Measurements from ENCODE around the gene BTK.
A peak's percentile ranks its signal among the peaks of the same experiment; 100 is the strongest.

The BTK gene

DNA sequence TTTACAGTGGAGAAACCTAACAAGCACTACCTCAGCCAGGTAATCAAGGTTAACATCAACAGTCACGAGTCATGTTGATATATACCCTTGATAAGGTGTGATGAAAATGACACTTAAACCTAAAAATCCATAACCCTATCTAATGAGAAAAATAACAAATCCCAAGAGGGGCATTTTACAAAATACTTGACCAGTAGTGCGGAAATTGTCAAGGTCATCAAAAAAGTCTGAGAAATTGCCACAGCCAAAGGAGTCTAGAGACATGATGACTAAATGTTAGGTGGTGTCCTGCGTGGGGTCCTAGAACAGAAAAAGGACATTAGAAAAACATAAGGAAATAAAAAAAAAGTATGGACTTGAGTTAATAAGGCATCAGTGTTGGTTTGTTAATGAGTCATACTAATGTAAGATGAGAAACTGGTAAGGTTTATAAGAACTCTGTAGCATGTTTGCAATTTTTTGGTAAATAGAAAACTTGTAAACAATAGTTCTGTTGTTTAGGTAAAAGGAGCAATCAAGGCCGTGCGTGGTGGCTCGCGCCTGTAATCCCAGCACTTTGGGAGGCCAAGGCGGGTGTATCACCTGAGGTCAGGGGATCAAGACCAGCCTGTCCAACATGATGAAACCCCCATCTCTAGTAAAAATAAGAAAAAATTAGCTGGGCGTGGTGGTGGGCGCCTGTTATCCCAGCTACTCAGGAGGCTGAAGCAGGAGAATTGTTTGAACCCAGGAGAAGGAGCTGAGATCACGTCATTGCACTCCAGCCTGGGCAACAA lies 7.7 kb upstream of the BTK start:
- DNase-seq (ENCODE audit: low read depth in 2 of 2), result no peak

DNA sequence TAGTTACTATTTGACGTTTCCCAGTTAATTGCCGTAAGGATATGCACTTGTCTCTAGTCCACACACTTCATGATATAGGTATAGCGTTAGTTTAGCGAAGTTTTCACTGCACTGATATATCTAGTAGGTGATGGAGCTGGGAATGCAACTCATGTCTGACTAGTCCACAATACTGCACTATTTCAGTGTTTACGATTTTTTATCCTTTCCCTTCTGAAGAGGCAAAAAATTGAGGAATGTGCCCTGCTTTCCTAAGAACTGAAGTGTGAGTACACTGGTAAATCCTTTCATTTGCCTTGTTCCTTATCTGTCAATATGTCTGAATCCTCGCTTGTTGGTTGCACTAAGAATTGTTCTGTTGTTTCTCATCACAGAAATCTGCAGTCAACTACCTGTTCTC lies 5.8 kb upstream of the BTK start:
- DNase-seq (ENCODE audit: low read depth in 2 of 2), result no peak

DNA sequence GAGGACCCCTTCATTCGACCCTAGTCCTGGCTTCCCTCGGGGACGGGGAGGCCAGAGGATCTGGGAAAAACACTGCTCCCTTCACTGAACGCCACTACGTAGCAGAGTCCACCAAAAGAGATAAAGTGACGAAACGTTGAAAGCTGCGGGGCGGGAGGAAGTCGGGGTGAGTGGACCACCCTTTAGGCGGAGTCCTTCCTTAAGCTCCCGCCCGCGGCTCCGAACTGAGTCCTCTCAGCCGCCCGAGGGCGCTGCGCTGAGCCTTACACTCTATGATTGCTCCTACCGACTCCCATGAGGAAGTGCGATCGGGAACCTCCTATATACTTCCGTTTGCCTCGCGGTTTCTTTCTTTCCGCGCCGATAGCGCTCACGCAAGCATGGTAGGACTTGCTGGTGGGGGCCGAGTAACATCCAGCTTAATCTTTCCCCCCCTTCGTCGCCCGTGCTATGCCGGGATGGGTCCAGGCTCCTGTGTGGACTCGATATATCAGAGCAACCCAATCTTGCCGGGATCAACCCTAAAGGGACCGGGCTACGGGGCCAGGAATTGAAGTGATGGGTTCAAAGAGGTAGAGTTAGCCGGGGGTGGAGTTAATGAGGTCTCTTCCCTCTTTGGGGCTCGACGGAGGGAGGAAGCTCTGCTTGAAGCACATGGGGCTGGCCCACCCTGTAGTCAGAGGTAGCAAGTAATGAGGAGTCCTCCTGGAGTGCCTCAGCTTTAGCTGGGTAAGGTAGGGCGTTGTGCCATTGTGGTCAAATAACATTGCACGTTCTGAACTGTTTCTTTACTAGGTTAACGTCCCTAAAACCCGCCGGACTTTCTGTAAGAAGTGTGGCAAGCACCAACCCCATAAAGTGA lies 4.9 kb upstream of the BTK start, which contains the start of gene RPL36A:
Gene RPL36A (plus strand): TSS at position 348 of the 862 bp plus-strand sequence. CDS start 33 bp downstream, at position 381.
- peak; percentile 79 to 80 for DNase-seq (ENCODE audit: low read depth in 2 of 2)

DNA sequence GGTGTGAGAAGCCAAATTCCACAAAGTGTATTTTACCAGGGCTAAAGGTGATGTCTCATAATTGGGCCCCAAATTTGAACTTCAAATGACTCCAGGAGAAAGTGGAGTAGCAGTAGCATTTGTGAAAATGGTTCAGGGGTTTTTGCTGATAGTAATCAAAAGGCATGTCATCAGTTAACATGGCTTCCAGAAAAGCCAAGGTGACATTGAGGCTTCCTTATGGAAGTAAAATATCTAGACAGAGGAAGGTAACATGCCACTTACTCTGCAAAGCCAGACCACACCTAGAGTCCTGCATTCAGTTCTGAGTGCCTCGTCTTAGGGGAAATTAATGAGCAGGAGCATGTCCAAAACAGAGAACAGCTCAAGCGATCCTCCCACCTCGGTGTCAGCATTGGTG lies 2.6 kb upstream of the BTK start:
- DNase-seq (ENCODE audit: low read depth in 2 of 2), result no peak

DNA sequence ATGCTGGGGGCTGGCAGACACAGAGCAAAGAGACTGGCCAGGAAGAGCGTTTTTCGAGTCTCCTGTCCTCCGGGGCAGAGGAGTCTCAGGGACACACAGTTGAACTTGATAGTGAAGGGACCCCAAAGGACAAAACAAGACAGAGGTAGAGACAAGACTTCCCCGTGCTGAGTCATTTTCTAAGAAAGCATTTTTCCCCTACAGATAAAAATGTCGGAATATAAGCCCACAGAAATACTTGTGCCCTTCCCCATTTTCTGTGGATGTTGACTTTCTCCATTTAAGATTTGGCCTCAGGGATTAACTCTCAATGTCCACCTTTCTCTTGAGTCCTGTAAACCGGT lies 523 bp upstream of the BTK start:
- DNase-seq (ENCODE audit: low read depth in 2 of 2), result no peak

DNA sequence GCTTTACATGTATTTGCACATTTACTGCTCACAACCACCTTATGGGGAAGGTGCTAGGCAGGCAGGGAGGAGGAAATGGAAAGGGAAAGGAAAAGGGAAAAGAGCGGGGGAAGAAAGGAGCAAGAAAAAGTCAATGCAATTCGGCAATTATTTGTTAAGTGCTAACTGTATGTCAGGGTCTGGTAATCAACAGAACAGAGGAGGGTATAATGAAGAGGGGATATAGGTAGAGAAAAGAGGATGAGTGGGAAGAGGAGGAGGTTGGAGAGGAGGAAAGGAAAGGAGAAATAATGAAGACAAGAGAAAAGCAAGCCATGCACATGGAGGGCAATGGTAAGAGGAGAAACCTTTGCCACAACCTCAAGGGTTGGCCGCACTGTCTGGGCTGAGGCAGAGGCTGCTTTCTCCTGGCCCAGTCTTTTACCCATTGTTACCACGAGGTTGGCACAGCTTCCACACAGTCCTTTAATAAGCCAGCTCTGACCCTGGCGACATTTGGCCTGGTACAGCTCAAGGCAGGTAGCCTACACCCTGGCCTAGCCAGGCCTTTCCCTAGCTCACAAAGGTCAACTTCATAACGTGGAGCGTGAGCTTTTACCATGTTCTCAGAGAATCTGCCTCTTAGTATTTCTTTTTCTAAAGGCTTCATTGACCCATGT lies 836 bp downstream of the BTK start:
- DNase-seq (ENCODE audit: low read depth in 2 of 2), result no peak

DNA sequence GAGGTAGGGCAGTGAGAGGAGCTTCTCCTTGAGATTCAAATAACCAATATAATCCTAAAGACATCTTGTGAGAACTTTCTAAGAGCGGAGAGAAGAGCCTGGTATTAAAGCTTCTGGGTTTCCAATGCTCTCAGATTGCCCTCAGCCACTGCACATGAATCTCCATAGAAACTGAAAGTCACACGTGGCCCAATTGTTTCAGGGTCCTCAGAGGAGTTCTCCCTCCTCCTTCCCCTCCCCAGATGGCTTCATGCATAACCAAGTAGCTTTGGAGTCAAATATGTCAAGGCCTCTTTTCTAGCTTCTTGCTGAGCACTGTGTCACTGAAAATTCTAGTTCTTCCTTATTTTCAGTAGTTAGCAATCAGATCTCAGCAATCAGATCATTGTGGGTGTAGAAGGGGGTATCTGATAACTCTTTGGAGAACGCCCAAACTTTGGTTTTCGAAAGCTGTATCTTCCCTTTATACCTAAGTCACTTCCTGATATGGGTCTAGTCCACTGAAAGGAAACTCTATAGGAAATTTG lies 2.2 kb downstream of the BTK start:
- no peak for DNase-seq (ENCODE audit: low read depth in 2 of 2)

DNA sequence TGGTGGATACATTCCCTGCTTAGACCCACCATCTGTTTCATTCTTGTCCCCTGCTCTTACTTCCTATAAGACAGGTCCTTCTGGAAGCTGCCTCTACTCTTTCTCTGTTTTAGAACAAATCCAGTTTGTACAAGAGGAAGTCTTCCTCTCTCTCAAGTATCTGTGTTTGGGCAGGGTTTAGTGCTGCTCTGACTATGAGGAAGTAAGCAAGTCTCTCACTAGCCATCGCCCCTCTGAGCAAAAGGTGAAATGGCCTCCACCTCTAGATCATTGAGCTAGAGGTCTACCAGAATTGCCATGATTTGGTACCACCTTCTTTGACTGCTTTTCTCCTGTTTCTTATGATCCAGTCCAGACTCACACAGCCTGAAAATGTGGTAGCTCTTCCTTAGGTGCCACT lies 8.4 kb downstream of the BTK start:
- no peak for DNase-seq (ENCODE audit: low read depth in 2 of 2)

DNA sequence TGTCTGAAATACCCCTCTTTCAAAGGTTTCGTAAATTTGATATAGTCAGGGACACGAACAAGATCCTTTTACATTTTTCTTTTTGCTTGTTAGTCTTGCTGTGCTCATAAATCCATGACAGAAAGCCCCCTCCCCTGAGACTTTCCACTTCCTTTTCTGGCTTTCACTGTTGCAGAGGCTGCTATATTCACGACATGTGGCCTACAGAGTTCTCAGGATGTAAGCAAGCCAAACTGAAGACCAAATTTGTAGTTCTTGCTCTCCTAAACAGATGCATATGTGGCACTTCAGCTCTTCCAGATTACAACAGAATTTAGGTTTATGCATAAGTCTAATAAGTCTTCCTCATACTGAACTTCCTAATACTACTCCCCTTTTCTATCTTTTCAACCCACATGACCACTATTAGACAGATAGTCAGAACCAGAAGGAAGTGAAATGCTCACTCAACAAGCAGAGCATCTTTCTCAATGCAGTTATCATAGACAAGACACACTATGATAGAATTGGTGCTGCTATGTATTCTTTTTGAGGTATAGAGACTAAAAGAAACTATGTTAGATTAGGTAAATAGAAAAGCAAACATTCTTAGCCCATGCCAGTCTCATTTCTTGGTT lies 15.0 kb downstream of the BTK start:
- DNase-seq (ENCODE audit: low read depth in 2 of 2), result no peak

DNA sequence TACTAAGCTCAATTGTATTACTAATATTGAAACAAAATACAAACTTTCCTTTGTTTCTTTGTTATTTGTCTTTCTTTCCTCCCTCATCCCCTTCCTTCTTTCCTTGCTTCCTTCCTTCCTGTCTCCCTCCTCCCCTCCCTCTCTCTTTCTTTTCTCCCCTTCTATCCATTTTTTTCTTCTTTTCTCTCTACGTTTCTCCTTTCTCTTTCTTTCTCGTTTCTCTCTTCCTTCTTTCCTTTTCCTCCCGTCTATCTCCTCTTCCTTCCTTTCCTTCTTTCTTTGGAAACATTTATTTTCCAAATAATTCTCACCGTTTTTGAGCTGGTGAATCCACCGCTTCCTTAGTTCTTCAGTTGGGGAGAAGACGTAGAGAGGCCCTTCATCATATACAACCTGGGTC lies 16.3 kb downstream of the BTK start:
- DNase-seq (ENCODE audit: low read depth in 2 of 2), result no peak

DNA sequence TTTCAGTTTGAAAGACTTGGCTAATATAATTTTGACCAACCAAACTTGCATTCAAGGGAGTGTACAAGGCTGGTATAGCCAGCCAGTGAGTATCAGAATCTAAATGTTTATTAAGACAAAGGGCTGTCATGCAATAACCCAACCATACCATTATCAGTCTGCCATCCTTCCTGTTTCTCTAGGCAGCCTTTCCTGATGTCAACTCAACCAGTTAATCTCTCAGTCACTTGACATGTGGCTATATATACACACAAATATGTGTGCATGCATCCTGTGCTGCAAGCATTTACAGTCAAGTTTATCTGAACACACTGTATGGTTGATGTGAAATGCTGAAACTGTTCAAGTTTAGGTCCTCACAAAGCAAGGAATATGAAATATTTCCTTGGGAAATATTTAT lies 17.2 kb downstream of the BTK start:
- DNase-seq (ENCODE audit: low read depth in 2 of 2), result no peak

DNA sequence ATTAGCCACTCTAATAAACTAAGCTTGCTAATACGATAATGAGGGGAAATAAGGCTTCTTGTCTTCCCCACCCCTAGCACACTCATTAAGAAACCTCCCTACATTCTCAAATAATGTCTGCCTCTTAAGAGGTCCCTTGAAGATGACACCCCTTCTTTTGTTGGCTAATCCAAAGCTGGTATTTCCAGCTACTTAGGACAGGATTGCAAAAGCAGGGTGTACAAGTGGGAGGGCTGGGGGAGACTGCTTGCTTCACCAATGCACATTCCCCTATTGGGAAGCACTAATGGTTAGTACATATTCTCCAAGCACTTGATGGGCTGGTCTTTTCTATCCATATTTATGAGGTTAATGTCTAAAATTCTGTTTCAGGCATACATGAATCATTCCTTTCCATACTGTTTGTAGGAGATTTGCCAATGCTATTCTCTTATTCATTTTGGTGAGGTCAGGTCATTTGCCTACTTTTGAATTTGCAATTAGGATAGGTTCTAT lies 20.6 kb downstream of the BTK start:
- no peak for DNase-seq (ENCODE audit: low read depth in 2 of 2)

DNA sequence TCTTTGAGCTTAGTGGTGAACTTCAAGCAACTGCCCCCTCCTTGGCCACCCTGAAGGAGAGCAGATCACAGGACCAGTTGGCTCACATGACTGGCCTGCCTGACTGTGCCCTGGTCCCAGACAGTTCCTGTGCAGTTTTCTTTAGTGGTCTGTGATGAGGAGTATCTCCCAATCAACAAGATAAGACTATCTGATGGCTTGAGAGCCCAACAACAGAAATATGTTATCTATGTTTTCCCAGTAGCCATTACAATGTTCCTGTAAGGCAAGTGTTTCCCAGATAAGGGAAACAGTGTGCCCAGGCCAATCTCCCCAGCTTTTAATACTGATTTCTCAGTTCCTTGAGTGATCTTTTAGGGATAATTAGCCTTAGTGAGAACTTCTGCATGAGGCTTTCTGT lies 23.2 kb downstream of the BTK start:
- no peak for DNase-seq (ENCODE audit: low read depth in 2 of 2)

DNA sequence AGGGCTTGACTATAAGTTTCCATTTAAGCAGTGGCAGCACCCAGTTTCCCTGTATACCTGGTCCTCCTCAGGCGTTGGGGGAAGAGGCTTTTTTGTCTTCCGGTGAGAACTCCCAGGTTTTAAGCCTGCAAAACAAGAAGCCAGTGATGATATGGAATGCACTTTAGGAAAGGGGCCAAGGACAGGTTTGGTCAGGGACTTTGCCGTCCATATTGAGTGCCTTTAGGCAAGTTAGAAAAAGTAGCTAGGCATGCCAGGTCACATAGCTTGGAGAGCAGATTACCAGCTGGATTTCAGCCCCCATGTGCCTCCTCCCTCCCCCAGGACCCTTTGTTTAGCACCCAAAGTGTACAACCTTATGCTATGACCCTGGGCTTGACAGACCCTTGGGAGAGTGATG lies 23.9 kb downstream of the BTK start:
- no peak for DNase-seq (ENCODE audit: low read depth in 2 of 2)

DNA sequence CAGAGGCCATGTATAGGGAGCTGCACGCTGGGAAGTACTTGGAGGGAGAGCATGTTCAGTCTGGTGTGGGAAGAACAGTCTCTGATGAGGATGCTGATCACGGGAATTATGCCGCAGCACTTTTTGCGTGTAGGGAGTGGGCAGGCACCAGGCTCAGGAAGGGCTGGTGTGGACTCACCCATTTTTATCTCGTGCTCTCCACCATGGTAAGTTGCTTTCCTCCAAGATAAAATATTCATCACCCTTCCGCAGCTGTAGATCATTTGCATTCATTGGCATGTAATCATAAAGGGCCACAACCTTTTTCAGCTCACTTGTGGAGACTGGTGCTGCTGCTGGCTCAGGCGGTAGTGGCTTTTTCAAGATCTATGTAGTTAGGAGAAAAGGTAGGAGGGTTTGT lies 25.6 kb downstream of the BTK start:
- DNase-seq (ENCODE audit: low read depth in 2 of 2), result no peak

DNA sequence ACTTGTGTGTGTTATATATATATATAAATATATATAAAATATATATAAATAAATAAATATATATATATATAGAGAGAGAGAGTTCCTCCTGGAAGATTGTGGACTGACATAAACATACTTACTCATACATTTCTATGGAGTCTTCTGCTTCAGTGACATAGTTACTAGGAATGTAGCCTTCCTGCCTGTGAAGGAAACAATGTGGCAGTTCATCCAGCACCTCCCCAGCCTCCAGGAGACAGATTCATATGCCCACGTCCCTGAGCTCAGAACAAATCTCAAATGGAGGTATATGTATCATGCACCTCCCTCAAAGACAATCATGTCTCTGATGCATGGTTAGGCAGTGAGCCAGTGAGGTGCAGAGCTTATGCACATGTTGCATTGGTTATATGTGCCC lies 26.0 kb downstream of the BTK start:
- DNase-seq (ENCODE audit: low read depth in 2 of 2), result no peak

DNA sequence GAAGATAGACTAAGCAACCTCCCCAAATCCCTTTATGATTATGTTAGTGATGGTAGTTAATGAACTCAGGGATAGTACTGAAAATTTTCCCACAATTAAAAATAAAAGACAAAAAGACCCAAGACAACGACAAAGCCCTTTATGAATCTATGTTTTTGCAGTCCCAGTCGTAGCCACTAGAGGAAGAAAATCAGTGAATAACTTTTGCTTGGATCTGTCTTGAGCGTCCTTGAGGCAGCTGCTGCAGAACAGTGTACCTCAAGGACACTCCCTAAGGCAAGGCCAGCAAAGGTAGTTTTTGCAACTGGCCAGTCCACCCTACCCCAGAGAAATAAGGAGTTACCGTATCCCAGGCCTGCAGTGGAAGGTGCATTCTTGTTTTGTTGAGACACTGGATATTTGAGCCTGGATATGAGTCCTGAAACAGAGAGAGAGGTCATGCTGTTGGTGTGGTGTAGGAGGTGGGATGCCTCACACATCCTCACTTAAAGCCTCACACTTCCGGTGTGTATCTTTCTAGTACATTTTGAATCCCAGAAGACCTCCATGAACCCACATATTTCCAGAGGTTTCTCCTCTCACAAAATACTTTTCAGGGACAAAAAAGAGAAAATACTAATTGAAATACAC lies 28.7 kb downstream of the BTK start:
- DNase-seq (ENCODE audit: low read depth in 2 of 2), result no peak

DNA sequence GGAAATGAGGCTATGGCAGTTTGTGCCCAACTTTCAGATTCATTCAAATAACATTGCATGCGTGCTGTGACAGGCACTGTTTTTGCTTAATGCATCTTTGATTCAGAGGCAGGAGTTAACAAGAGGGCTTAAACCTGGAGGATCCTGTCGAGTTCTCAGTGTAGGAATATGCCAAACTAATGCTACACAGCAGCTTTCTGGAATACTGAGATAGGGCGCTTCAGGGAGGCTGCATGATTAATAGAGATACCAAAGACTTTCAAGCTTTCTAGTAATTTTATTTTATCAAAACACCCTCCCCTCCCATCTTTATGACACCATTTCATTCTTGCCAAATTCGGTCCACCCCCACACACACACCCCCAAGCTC lies 36.8 kb downstream of the BTK start:
- no peak for DNase-seq (ENCODE audit: low read depth in 2 of 2)

DNA sequence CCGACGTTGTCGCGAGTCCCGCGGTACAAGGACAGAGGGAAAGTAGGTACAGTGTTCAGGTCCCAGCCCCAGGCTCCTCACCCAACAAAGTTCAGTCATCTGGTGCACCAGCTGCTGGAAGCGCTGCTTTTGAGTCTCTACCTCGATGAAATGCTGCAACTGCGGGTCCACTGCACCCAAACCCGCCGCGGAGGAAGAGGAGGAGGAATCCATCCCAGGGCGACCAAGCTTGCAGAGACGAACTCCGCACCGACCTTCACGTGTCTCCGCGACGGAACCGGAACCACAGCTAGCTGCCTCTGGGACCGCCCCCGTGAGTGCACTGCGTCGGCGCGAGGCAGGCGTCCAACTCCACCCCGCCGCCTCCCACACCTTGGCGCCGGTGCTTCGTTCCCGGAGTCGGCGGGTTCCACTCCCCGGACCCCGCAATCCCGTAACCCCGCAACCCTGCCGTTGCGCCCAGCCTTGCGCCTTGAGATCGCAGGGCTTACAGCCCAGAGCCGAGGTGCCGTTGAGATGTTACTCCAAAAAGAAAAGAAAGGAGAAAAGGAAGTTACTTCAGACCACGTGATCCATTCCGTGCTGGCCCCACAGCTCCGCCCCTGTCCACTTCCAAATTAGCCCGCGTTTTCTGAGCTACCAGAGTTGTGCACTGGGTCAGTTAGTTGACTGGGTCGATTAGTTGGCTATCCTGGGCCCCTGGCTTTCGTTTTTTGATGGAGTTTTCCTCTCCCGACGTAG lies 37.4 kb downstream of the BTK start, which contains the start of gene TIMM8A:
Gene TIMM8A (minus strand): TSS at position 291 of the 741 bp plus-strand sequence. CDS start 78 bp downstream, at position 213.
- peak; percentile 17 to 27 for DNase-seq (ENCODE audit: low read depth in 2 of 2)

DNA sequence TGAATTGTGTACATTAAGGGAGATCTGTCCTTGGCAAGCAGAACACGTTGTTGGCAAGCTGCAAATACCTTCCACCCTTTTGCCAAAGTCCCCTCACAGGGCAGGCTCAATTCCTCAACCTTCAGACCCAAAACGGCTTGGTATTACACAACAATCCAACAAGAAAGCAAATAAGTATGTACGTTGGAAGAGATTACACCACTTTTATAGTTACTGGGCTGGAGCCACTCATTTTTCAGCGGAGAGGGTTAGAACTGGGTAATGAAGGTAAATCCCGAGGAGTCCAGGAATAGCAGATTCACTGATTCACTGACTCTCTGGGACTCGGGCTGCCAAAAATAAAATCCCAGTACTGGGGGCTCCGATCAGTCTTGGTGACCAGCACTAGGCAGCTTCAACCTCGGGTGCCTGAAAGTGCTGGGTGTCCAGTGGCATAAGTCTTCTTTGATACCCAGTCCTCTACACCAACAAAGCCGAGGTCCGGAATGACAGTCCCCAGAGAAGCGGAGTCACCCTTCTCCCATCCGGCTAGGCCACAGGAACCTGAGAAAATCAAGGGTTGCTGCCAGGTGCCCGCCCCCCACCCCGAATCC lies 38.0 kb downstream of the BTK start:
- DNase-seq (ENCODE audit: low read depth in 2 of 2), result no peak

Measured in fibroblast of skin of left quadriceps (primary cell).